Renal cortex interstitium (tissue), 11 donors: ENCODE results near the gene FSTL5. TPM values are rescaled to one million over a fixed set of nuclear protein-coding genes. Genes with fewer than 3 reads are reported as not detected.

Source experiments
- DNase-seq, 11 donors: peaks; one replicate each; pipeline ENCODE4 v3.0.0-alpha.2; 2013; ENCODE audit warnings: low read depth in 9 of 11, low spot score in 4 of 11; ENCODE audit errors: extremely low read depth in 1 of 11
- polyA plus RNA-seq, 3 donors: library from polyadenylated mRNA; unstranded; fragments of 120-200 nt; gene quantifications; one replicate each; pipeline ENCODE4 v1.2.1, GENCODE V29; 2013; ENCODE audit not compliant: insufficient read length in 3 of 3

FSTL5 gene
- polyA plus RNA-seq, 3 donors: 1.1 to 3.4 (median 2.3) TPM

DNA sequence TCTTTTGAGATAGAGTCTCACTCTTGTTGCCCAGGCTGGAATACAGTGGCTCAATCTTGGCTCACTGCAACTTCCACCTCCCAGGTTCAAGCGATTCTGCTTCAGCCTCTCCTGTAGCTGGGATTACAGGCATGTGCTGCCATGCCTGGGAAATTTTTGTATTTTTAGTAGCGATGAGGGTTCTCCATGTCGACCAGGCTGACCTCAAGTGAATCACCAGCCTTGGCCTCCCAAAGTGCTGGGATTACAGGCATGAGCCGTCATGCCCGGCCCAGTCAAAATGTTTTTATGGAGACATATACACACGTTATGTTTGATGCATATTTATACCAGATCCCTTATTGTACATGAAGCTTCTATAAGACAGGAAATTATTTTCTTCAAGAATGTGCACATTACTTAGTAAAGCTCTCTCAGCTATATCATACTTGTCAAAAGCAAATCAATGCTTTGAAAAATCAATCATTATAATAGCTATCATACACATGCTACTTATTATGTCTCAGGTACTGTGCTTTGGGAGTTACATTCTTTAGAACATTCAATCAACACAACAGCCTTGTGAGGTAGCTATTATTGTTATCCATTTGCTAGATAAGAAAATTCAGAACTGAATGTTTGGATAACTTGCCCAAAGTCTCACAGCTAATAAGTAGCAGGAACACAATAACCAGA, 269.2 kb downstream of the FSTL5 start:
- DNase-seq: no peak

- no peak for DNase-seq
These were observed 269.8 kb downstream of the FSTL5 start for GRCh38 chr4:161894014-161894413.

DNA sequence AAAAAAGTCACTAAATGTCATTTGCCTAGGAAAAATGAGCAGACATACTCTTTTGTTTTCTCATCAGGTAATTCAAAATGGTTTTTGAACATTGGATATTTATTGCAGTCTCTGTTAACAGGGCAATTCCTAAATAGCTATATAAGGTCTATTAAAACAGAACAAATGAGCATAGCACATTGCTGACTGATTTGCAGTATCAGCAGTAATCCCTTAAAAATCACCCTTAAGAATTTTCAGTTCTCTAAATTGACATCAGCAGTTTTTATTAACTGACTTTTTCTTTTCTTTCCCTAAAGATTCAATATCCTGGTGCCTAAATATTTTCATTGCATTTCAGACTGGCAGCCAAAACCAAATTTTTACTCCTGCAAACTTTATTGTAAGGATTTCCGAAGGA, 270.2 kb downstream of the FSTL5 start:
- DNase-seq: no peak

DNA sequence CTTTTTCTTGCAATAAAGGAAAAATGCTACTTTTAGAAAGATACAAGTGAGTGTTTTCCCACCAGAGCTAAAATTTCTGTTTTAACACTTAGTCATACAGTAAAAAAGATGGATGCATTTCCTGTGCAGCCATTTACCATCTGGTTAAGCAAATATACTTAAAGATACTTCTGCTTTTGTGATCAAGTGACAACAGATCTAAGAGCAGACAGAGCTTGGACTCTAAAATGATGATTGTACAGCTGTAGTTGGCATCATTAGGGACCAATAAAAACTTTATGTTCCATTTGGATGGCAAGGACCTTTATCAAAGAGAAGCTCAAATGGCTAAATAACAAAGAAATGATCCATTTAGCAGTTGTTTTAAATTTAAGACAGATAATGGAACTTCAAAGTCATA, 270.8 kb downstream of the FSTL5 start:
- DNase-seq: no peak

DNA sequence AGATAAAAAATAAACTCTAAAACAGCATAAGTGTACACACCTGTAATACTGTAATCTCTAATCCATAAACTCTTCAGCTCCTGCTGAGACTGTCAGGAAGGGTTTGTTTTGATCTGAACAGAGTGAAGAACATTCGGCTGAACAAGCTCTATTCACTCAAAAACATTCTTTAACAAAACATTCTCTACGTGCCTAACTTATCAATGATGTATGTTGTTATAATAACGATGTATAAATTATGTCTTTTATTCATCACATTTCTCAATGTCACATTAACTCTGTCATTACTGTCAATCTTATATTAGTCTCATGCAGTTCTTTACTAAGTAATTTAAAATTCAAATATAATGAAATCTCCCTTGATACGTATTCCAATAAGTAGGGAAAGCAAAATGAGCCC, 280.6 kb downstream of the FSTL5 start:
- no peak for DNase-seq

DNA sequence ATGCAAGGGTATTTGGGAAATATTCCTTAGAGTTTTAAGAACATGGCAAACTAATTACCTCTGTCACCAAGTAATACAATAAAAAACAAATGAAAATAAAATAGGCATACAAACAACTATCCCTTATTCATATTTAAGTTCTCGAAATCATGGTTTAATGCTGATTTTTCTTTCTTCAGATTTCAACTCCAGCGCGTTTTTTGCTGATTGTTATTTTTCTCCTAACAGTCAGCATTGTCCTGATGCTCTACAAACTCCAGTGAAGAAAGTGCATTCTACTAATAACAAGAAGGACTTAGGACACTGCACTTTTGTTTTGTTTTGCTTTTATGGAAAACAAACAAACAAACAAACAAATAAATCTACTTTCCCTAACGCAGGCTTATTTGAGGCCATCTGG, 282.4 kb downstream of the FSTL5 start:
- DNase-seq: no peak

DNA sequence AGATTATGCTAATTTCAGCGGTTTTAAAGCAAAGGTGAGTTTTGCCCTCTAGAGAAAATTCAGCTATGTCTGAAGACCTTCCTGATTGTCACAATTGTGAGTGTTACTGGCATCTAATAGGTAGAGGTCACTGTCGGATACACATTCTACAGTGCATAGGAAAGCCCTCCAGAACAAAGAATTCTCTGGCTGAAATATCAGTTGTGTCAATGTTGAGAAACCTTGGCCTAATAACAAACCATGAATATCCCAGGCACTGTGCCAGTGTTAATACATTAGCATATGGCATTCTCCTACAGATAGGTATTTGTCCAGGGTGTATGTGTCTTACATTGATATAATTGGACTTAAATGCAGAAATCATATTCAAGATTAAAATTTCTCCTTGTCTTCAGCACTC, 294.3 kb downstream of the FSTL5 start:
- no peak for DNase-seq

DNA sequence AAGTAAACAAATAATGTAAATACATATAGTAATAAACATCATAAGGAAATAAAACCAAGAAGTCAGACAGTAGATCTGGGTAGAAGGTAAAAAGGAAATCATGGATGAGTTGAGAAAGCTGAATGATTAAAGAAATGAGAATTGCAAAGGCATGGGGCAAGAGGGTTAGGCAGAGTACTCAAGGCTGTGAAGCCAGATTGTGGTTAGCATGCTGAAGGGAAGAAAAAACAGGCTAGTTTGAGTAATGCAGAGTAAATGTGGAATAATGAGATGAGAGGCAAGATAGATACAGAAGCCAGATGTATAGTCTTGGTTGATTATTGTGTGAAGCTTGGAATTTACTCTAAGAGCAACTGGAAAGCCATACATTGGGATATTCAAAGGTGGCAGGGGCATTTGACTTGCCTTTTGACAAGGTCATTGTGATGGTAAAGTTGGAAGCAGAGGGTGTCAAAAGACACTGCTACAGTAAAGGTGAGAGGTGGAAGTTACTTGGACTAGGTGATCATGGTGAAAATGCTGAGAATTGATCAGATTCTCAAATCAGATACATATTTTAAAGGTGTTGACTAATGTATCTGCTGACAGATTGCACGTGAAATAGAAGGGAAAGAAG, 307.0 kb downstream of the FSTL5 start:
- DNase-seq: no peak

DNA sequence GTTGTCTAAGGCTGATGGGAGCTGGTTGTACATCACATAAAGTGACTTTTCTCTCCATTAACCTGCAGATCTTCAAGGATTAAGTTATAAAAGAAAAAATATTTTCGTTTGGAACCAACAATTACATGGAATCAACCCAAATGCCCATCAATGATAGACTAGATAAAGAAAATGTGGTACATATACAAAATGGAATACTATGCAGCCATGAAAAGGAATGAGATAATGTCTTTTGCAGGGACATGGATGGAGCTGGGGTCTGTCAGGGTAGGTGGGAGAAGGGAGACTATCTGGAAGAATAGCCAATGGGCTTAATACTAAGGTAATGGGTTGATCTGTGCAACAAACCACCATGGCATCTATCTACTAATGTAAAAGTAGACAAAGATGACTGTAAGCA, 313.2 kb downstream of the FSTL5 start:
- no peak for DNase-seq

GRCh38 chr4:161841759-161842158, 322.0 kb downstream of the FSTL5 start:
- no peak for DNase-seq

DNA sequence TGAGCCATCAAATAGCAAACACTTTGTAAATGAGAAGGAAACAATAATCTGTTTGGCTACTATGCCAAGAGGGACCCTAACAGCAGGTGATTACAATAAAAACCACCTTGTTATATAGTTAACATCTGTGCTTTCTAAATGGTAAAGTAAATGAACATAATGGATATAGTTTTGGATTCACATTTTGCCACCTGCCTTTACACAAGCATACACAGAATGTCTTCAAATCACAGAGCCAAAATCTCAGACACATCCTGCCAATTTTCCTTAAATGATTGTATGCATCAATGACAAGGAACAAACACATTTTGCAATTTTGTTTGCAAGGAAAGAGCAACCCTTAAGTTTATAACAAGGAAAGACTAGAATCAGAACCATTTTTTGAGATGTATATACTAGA, 334.2 kb downstream of the FSTL5 start:
- no peak for DNase-seq

DNA sequence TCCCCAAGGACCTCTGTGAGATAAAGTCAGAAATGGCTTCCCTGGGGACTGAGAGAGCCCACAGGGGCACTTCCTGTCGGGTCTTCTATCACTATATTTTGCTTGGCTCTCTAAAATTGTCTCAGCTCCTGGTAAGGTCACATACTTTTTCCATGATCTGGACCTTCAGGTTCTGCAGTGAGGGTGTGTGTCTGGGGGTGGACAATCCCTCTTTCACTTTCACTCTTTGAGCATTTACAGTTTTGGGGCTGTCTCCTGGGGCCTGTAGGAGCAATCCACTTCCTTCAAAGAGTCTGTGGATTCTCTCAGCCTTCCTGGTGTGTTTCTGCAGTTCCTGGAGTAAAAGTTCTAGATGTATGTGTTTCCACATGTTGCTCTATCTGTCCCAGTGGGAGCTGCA, 335.7 kb downstream of the FSTL5 start:
- no peak for DNase-seq

DNA sequence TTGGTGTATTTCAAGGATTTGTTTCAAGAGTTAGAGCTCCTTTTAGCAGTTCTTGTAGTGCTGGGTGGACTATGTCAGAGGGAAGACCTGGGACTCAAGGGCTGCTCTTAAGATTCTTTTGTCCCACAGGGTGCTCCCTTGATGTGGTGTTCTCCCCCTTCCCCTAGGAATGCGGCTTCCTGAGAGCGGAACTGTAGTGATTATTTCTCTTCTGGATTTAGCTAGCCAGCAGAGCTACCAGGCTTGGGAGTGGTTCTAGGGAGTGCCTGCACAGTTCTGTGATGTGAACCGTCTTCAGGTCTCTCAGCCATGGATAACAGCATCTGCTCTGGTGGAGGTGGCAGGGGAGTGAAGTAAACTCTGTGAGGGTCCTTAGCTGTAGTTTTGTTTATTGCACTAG, 336.8 kb downstream of the FSTL5 start:
- no peak for DNase-seq

- no peak for DNase-seq
These were observed 340.4 kb downstream of the FSTL5 start for GRCh38 chr4:161823450-161823849.

DNA sequence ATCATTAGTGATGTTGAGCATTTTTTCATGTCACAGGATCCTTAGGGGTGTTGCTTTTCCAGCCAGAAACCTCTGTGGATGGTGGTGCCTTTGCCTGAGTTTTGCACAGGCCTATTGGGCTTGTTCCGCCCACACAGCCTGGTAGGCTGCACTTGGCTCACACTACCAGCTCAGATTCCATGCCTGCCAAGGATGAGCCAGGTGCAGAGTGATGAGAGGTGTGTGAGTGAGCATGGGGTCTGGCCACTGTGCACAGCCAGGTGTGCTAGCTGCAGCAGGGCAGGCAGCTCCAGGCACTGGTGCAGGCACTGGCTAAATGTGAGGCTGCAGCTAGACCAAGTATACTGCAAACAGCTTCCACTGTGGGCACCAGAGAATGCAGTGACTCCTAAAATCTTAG, 341.6 kb downstream of the FSTL5 start:
- DNase-seq: no peak

- DNase-seq: no peak
These were observed 345.9 kb downstream of the FSTL5 start for GRCh38 chr4:161817914-161818313.

GRCh38 chr4:161816958-161817357, 346.8 kb downstream of the FSTL5 start:
- DNase-seq: no peak

- DNase-seq: no peak
These were observed 348.0 kb downstream of the FSTL5 start for GRCh38 chr4:161815841-161816240.

GRCh38 chr4:161813889-161814288, 349.9 kb downstream of the FSTL5 start:
- DNase-seq: no peak

DNA sequence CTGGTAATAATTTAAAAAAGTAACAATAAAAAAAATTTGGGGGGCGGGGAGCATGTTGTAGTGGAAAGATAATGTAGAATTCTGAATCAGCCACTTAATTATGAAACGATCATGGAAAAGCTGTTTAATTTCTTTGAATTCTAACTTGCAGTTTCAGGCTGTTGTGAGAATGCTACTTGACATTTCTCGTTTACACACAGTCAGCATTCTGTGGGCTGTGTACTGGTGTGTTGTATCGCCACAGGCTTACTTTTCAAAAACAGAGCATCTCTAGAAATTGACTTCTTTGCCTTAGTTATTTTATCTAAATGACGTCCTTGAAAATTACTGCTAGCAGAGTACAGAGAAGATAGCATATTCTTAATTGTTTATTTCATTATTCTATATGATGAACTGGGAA, 350.4 kb downstream of the FSTL5 start:
- DNase-seq: no peak

DNA sequence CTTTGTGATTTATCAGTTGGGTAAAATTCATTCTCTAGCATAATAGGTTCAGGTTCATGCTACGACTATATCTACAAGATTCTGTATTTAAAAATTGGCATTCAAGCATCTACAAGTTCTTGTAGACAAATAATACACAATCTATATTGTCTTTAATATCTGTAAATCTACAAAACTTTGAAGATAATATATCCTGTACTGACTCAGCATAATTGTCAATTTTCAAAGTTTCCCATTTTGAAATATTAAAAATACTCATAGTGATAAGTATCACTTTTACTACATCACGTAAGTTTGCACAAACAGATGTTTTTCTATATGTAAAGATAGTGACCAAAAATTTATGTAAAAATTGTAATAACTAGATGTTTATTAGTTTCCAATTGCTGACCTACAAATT, 360.6 kb downstream of the FSTL5 start:
- no peak for DNase-seq
